BLaER1 treated with 17β-estradiol and CSF1 and Interleukin-3, amounts not matched to agents 10 nM and 100 nM (cell line): ENCODE results near the gene MLEC.
A peak's percentile ranks its signal among the peaks of the same experiment; 100 is the strongest.
"Not testable (repeated sequence)": the region's sequence is repeated elsewhere in the genome, so short reads cannot be mapped to it uniquely, and the experiment has no call there.

Experiments
- H3K27ac ChIP-seq, 11 experiments: shearing (Covaris generic); formaldehyde crosslinking; 2 replicates each; pipeline ENCODE4 v1.8.1; 2022
- H3K27me3 ChIP-seq, 11 experiments: shearing (Covaris generic); formaldehyde crosslinking; 2 replicates each; pipeline ENCODE4 v1.8.1; 2022
- H3K36me3 ChIP-seq, 11 experiments: shearing (Covaris generic); formaldehyde crosslinking; 2 replicates each; pipeline ENCODE4 v1.8.1; 2022
- H3K4me1 ChIP-seq, 10 experiments: shearing (Covaris generic); formaldehyde crosslinking; 2 replicates each; pipeline ENCODE4 v1.8.1; 2022
- H3K4me2 ChIP-seq, 11 experiments: shearing (Covaris generic); formaldehyde crosslinking; 2 replicates each; pipeline ENCODE4 v1.8.1; 2022
- H3K4me3 ChIP-seq, 10 experiments: shearing (Covaris generic); formaldehyde crosslinking; 2 replicates each; pipeline ENCODE4 v1.8.1; 2022
- H3K9ac ChIP-seq, 11 experiments: shearing (Covaris generic); formaldehyde crosslinking; 2 replicates each; pipeline ENCODE4 v1.8.1; 2022
- H3K9me3 ChIP-seq, 11 experiments: shearing (Covaris generic); formaldehyde crosslinking; replicated peaks in 1 of 11; 2 replicates each; pipeline ENCODE4 v1.8.1; 2022
- H4K20me1 ChIP-seq, 11 experiments: shearing (Covaris generic); formaldehyde crosslinking; 2 replicates each; pipeline ENCODE4 v1.8.1; 2022
- Cebpa-rat ChIP-seq, 11 experiments: shearing (Covaris generic); IDR thresholded peaks; 2 replicates each; pipeline ENCODE4 v1.8.1; 2022

MLEC gene

DNA sequence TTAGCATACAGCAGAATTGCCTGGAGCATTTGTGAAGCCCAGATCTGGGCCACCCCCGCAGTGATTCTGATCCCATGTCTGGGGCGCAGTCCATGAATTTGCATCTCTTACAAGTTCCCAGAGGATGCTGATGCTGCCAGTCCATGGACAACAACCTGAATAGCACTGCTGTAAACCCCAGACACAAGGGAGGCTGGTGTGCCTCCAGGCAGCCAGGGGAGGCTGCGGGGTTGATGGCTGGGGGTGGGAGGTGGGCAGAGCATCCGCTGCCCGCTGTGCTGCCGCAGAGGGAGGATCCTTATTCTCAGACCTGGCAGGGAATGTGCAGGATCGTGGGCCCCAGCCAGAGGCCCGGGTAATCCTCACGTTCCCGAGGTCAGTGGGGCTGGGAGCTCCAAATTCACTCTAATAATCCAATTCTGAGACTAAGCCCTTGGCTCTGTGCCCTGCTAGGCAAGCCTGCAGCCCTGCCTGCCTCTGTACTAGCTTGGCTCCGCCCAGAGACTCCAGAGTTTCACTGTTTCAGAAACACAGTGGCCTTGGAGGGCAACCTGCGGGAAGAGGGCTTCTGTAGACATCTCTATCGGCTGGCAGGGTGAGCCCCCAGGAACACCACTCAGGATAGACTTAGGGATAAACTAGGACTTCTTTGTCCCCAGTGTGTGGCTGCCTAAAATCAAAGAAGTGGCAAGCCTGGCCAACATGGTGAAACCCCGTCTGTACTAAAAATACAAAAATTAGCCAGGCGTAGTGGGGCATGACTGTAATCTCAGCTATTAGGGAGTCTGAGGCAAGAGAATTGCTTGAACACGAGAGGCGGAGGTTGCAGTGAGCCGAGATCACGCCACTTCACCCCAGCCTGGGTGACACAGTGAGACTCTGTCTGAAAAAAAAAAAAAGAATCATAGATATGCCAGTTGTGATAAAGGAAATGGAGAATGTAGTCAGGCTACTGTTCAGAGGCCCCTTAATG is 17.8 kb upstream of the MLEC start:
- peak in 8 of 11 experiments; percentile 78 to 100 (median 90); a peak in 16 of 22 replicates for TF ChIP-seq Cebpa-rat (IDR thresholded peaks at IDR 0.05)
- H3K9ac ChIP-seq, result peak overlapping the region; percentile 28 to 86 (median 77); a peak in 20 of 22 replicates
- H3K9me3 ChIP-seq, result no peaks in the 10 kb centered on the region
- no peaks in the 10 kb centered on the region for H3K36me3 ChIP-seq
- peak overlapping the region in 7 of 10 experiments; percentile 28 to 45 (median 35); a peak in 10 of 20 replicates for H3K4me3 ChIP-seq
- H3K27me3 ChIP-seq, result no peaks in the 10 kb centered on the region
- no peaks in the 10 kb centered on the region for H4K20me1 ChIP-seq
- peak overlapping the region in 10 of 11 experiments; percentile 14 to 98 (median 90); a peak in 19 of 22 replicates for H3K27ac ChIP-seq
- peak overlapping the region; percentile 66 to 95 (median 80) for H3K4me2 ChIP-seq
- H3K4me1 ChIP-seq, result peaks cover 33 to 86% (median 75%) of the 10 kb centered on the region in 10 experiments

DNA sequence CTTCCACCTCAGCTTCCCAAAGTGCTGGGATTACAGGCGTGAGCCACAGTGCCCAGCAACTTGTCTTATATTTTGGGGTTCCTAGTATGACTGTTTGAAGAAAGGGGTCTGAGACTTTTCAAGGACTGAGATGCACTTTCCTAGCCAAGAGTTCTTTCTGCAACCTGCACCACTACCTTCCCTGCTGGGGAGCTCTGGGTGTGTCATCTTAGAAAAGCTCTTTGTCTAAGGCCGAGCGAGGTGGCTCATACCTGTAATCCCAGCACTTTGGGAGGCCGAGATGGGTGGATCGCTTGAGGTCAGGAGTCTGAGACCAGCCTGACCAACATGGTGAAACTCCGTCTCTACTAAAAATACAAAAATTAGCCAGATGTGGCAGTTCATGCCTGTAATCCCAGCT is 16.7 kb upstream of the MLEC start:
- peak overlapping the region in 4 of 10 experiments; percentile 4 to 43 (median 34); a peak in 2 of 20 replicates for H3K4me3 ChIP-seq
- peak overlapping the region in 10 of 11 experiments; percentile 28 to 86 (median 78); a peak in 19 of 22 replicates for H3K9ac ChIP-seq
- not testable (repeated sequence) for H3K27me3 ChIP-seq, H4K20me1 ChIP-seq, H3K36me3 ChIP-seq, H3K9me3 ChIP-seq
- peaks cover 40 to 97% (median 86%) of the 10 kb centered on the region in 10 experiments for H3K4me1 ChIP-seq
- H3K27ac ChIP-seq, result peak overlapping the region in 10 of 11 experiments; percentile 14 to 98 (median 90); a peak in 19 of 22 replicates
- H3K4me2 ChIP-seq, result peak overlapping the region; percentile 66 to 95 (median 80); a peak in 20 of 22 replicates

GRCh38 chr12:120670667-120671066 is 16.3 kb upstream of the MLEC start:
- peaks cover 40 to 97% (median 88%) of the 10 kb centered on the region in 10 experiments for H3K4me1 ChIP-seq
- peak overlapping the region in 9 of 11 experiments; percentile 76 to 98 (median 91); a peak in 18 of 22 replicates for H3K27ac ChIP-seq
- no peaks in the 10 kb centered on the region for H3K9me3 ChIP-seq
- peak overlapping the region; percentile 66 to 95 (median 80); a peak in 19 of 22 replicates for H3K4me2 ChIP-seq
- TF ChIP-seq Cebpa-rat (IDR thresholded peaks at IDR 0.05), result no peak
- peak overlapping the region in 8 of 11 experiments; percentile 75 to 86 (median 82); a peak in 17 of 22 replicates for H3K9ac ChIP-seq
- no peaks in the 10 kb centered on the region for H3K27me3 ChIP-seq
- no peak overlapping the region for H3K4me3 ChIP-seq
- H3K36me3 ChIP-seq, result no peaks in the 10 kb centered on the region
- no peaks in the 10 kb centered on the region for H4K20me1 ChIP-seq

GRCh38 chr12:120674097-120674636 is 12.8 kb upstream of the MLEC start:
- Histone ChIP-seq H3K27ac (peak overlapping the region in 9 of 11 experiments; percentile 35 to 77 (median 71); a peak in 17 of 22 replicates), H3K9me3 (no peaks in the 10 kb centered on the region), H4K20me1 (no peaks in the 10 kb centered on the region), H3K4me3 (no peak overlapping the region), H3K27me3 (no peaks in the 10 kb centered on the region), H3K4me1 (peaks cover 44 to 95% (median 85%) of the 10 kb centered on the region in 10 experiments), H3K4me2 (peak overlapping the region; percentile 62 to 95 (median 77)), H3K9ac (peak overlapping the region in 8 of 11 experiments; percentile 7 to 58 (median 34); a peak in 11 of 22 replicates), H3K36me3 (no peaks in the 10 kb centered on the region)
- TF ChIP-seq Cebpa-rat (IDR thresholded peaks at IDR 0.05), result no peak

- no peaks in the 10 kb centered on the region for H4K20me1 ChIP-seq
- H3K4me3 ChIP-seq, result peak overlapping the region in 2 of 10 experiments; percentile 3 to 28; a peak in 1 of 20 replicates
- peak overlapping the region; percentile 64 to 93 (median 78) for H3K4me2 ChIP-seq
- no peaks in the 10 kb centered on the region for H3K36me3 ChIP-seq
- peak overlapping the region in 10 of 11 experiments; percentile 39 to 84 (median 68); a peak in 19 of 22 replicates for H3K27ac ChIP-seq
- H3K9me3 ChIP-seq, result no peaks in the 10 kb centered on the region
- peak overlapping the region in 9 of 11 experiments; percentile 12 to 71 (median 45); a peak in 17 of 22 replicates for H3K9ac ChIP-seq
- no peaks in the 10 kb centered on the region for H3K27me3 ChIP-seq
- peak in 1 of 11 experiments; percentile 5; a peak in 1 of 22 replicates for TF ChIP-seq Cebpa-rat (IDR thresholded peaks at IDR 0.05)
- peaks cover 39 to 95% (median 66%) of the 10 kb centered on the region in 10 experiments for H3K4me1 ChIP-seq
Observed at GRCh38 chr12:120677765-120678473, 9.0 kb upstream of the MLEC start.

GRCh38 chr12:120678572-120678971 is 8.4 kb upstream of the MLEC start:
- H3K4me1 ChIP-seq, result peaks cover 32 to 95% (median 66%) of the 10 kb centered on the region in 10 experiments
- peak overlapping the region in 10 of 11 experiments; percentile 39 to 84 (median 68); a peak in 19 of 22 replicates for H3K27ac ChIP-seq
- H4K20me1 ChIP-seq, result no peaks in the 10 kb centered on the region
- TF ChIP-seq Cebpa-rat (IDR thresholded peaks at IDR 0.05), result no peak
- no peaks in the 10 kb centered on the region for H3K36me3 ChIP-seq
- H3K4me2 ChIP-seq, result peak overlapping the region; percentile 64 to 93 (median 78)
- no peaks in the 10 kb centered on the region for H3K27me3 ChIP-seq
- 0 out of 20 replicates have a peak overlapping the region, but pooled peaks of 2 of the 10 experiments have one; percentile 3 to 40 for H3K4me3 ChIP-seq
- peak overlapping the region in 9 of 11 experiments; percentile 12 to 71 (median 45); a peak in 15 of 22 replicates for H3K9ac ChIP-seq
- no peaks in the 10 kb centered on the region for H3K9me3 ChIP-seq

DNA sequence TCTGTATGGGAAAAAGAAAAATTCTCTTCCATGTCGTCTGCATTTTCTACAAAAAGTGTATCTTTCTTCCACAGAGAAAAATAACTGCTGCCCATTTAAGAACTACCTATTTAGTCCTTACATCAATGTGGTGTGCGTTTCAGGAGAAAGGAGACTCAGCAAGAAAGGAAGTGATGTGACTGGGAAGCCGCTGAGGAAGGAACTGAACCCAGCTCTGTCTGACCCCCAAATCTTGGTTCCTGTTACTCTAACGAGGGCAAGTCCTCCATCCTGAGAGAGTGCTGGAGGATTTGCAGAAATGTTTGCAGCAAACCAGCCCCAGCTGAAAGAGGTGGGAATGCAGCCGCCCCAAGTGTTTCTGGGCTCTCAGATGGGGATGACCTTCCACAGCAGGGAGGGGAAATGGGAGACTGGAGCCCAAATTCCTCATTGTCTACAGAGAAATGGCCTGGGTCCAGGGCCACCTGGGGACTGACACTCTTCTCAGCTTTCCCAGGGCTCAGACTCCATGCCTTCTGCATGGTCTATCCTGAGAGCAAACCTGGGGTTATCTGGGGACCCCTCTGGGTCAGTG is 6.7 kb upstream of the MLEC start:
- H3K4me2 ChIP-seq, result peak overlapping the region in 8 of 11 experiments; percentile 2 to 93 (median 76); a peak in 12 of 22 replicates

More for the DNA sequence above, 6.7 kb upstream of the MLEC start:
- H3K4me1 ChIP-seq, result peaks cover 32 to 95% (median 66%) of the 10 kb centered on the region in 10 experiments
- no peak overlapping the region; a peak in 1 of 22 replicates for H3K9ac ChIP-seq
- no peaks in the 10 kb centered on the region for H3K36me3 ChIP-seq
- no peak for TF ChIP-seq Cebpa-rat (IDR thresholded peaks at IDR 0.05)
- no peaks in the 10 kb centered on the region for H3K9me3 ChIP-seq
- H3K4me3 ChIP-seq, result no peak overlapping the region
- H3K27ac ChIP-seq, result peak overlapping the region in 6 of 11 experiments; percentile 1 to 50 (median 28); a peak in 8 of 22 replicates
- no peaks in the 10 kb centered on the region for H4K20me1 ChIP-seq
- no peaks in the 10 kb centered on the region for H3K27me3 ChIP-seq
